ENCODE measurements around the gene RERE.
A peak's percentile ranks its signal among the peaks of the same experiment; 100 is the strongest.

RERE gene

DNA sequence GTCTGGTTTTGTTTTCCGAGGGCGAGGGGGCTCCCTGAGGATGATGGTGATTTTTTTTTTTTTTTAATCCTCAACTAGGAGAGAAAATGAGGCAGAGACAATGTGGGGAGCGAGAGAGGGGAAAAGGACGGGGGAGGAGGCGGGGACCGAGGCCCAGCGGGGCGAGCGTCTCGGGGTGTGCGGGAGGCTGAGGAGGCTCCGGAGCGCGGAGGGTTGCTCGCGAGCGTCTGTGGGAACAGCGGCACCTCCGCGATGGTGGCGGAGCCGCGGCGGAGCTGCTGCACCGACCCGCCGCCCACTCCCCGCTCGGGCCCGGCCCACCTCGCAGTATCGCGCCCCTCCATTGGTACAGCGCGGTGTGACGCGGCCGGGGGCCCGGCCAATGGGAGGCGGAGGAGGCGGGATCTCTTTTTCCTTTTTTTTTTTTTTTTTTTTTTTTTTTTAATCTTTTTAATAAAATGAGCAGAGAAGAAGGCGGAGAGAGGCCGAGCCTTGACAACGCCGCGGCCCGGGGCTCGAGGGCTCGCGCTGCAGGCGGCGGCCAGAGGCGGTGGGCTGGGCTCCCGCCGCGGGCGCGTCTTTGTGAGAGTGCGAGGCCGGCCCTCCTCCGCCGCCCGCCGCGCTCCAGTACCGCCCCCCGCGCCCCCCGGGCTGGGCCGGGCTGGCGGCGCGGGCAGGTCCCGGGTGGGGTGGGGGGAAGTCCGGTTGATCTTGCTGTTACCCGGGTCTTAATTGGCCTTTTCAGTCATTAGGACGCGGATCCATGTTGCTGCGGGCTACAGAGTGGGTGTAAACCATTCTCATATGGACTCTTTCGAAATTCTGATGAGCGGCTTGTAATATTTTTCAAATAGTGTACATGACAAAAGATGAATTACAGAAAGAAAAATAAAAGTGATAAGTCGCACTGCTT is at the start of gene RERE:
TSS of gene RERE (minus strand) at position 229 of the 913 bp plus-strand sequence.
- ChIA-PET CTCF (interaction anchor here (0.5 to 1.2 kb wide), 2 partner anchors 117 to 527 kb away, joined by 3 read pairs; no protein-coding TSS in a partner anchor), POLR2A (interaction anchor here (0.6 to 1.8 kb wide), 22 partner anchors 8 to 855 kb away, joined by 3 to 16 read pairs (median 4); no protein-coding TSS in a partner anchor)
- H3K36me3 ChIP-seq (ENCODE audit: control insufficient read depth in 2 of 2, insufficient read depth in 1 of 2, low read length in 2 of 2) = no peaks in the 10 kb centered on the region
- H3K4me1 ChIP-seq (ENCODE audit: control insufficient read depth, insufficient read depth, low read length) = peaks cover 17% of the 10 kb centered on the region
- H3K27ac ChIP-seq (ENCODE audit: extremely low read depth, low read depth, low read length) = peak within 1 kb of the TSS; percentile 97
- peak within 1 kb of the TSS; percentile 89 for H3K4me3 ChIP-seq (ENCODE audit: low read depth, low read length)
- no peaks in the 10 kb centered on the region for H3K9me3 ChIP-seq (ENCODE audit: control insufficient read depth, insufficient read depth, low read depth, low read length)
- TF ChIP-seq ZNF335 (tag by site-specific recombination; conservative IDR thresholded peaks at IDR 0.05) (peak; percentile 66), ZNF660 (tag by site-specific recombination; IDR thresholded peaks at IDR 0.05) (0 out of 2 replicates have a peak, but pooled peaks have one; percentile 48), ZNF184 (tag by site-specific recombination; IDR thresholded peaks at IDR 0.05) (no peak), TCF7L2 (IDR thresholded peaks at IDR 0.05; ENCODE audit: borderline replicate concordance, low read depth, low read length) (0 out of 2 replicates have a peak, but pooled peaks have one; percentile 18), ZSCAN30 (tag by site-specific recombination; IDR thresholded peaks at IDR 0.05) (0 out of 2 replicates have a peak, but pooled peaks have one; percentile 12), ZEB2 (tag by site-specific recombination; IDR thresholded peaks at IDR 0.05) (peak; percentile 74), ZNF585B (tag by site-specific recombination; IDR thresholded peaks at IDR 0.05) (no peak), ZBTB11 (tag by site-specific recombination; conservative IDR thresholded peaks at IDR 0.05; ENCODE audit: low read depth) (peak; percentile 43; the same call in 1 of the 2 replicates), ZNF10 (tag by site-specific recombination; IDR thresholded peaks at IDR 0.05) (peak; percentile 7; the same call in 1 of the 2 replicates), ZXDB (tag by site-specific recombination; IDR thresholded peaks at IDR 0.05) (peak; percentile 61), ZBTB8A (tag by site-specific recombination; IDR thresholded peaks at IDR 0.05) (peak; percentile 77), ZIC2 (tag by site-specific recombination; IDR thresholded peaks at IDR 0.05) (peak; percentile 23; the same call in 1 of the 2 replicates), YY1 (tag by site-specific recombination; IDR thresholded peaks at IDR 0.05) (peak; percentile 32; the same call in 1 of the 2 replicates), ZNF692 (tag by site-specific recombination; IDR thresholded peaks at IDR 0.05) (peak; percentile 50; the same call in 1 of the 2 replicates), GLIS1 (tag by site-specific recombination; IDR thresholded peaks at IDR 0.05) (peak; percentile 46; the same call in 1 of the 2 replicates), ZNF391 (tag by site-specific recombination; IDR thresholded peaks at IDR 0.05; ENCODE audit: borderline replicate concordance, low read depth) (peak; percentile 74; the same call in 1 of the 2 replicates), KLF7 (tag by site-specific recombination; IDR thresholded peaks at IDR 0.05; ENCODE audit: borderline replicate concordance) (no peak), ZNF843 (tag by site-specific recombination; IDR thresholded peaks at IDR 0.05) (0 out of 2 replicates have a peak, but pooled peaks have one; percentile 14), ZBTB20 (tag by site-specific recombination; IDR thresholded peaks at IDR 0.05) (peak; percentile 68), ZNF132 (tag by site-specific recombination; IDR thresholded peaks at IDR 0.05; ENCODE audit: borderline replicate concordance) (no peak), SP7 (tag by site-specific recombination; IDR thresholded peaks at IDR 0.05) (peak; percentile 62), ZNF292 (tag by site-specific recombination; IDR thresholded peaks at IDR 0.05; ENCODE audit: borderline replicate concordance, low read depth) (no peak), ZNF830 (tag by site-specific recombination; IDR thresholded peaks at IDR 0.05; ENCODE audit: low read depth) (no peak), ZNF501 (tag by site-specific recombination; IDR thresholded peaks at IDR 0.05) (peak; percentile 81; the same call in 1 of the 2 replicates)
- TF ChIP-seq, protein P1, sequence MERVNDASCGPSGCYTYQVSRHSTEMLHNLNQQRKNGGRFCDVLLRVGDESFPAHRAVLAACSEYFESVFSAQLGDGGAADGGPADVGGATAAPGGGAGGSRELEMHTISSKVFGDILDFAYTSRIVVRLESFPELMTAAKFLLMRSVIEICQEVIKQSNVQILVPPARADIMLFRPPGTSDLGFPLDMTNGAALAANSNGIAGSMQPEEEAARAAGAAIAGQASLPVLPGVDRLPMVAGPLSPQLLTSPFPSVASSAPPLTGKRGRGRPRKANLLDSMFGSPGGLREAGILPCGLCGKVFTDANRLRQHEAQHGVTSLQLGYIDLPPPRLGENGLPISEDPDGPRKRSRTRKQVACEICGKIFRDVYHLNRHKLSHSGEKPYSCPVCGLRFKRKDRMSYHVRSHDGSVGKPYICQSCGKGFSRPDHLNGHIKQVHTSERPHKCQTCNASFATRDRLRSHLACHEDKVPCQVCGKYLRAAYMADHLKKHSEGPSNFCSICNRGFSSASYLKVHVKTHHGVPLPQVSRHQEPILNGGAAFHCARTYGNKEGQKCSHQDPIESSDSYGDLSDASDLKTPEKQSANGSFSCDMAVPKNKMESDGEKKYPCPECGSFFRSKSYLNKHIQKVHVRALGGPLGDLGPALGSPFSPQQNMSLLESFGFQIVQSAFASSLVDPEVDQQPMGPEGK (tag by site-specific recombination; IDR thresholded peaks at IDR 0.05) = peak; percentile 76
- TF ChIP-seq, protein P2, sequence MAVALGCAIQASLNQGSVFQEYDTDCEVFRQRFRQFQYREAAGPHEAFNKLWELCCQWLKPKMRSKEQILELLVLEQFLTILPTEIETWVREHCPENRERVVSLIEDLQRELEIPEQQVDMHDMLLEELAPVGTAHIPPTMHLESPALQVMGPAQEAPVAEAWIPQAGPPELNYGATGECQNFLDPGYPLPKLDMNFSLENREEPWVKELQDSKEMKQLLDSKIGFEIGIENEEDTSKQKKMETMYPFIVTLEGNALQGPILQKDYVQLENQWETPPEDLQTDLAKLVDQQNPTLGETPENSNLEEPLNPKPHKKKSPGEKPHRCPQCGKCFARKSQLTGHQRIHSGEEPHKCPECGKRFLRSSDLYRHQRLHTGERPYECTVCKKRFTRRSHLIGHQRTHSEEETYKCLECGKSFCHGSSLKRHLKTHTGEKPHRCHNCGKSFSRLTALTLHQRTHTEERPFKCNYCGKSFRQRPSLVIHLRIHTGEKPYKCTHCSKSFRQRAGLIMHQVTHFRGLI (tag by site-specific recombination; IDR thresholded peaks at IDR 0.05) = no peak

All from HEK293 (cell line).